ENCODE results near the gene MVK.

Gene MVK

GRCh38 chr12:109573029-109573913 lies at the start of gene MVK, which contains the start of gene MMAB:
TSS of gene MVK (plus strand) at chr12:109573794. CDS start at chr12:109574823, 1,029 bp downstream.
TSS of gene MMAB (minus strand) at chr12:109573504. CDS start at chr12:109573480, 24 bp downstream.
- FAIRE-seq (peak; percentile 85), DNase-seq (ENCODE audit: insufficient read length, low spot score) (peak; percentile 99)

GRCh38 chr12:109524466-109525278 lies 48.9 kb upstream of the MVK start:
- no peak for FAIRE-seq
- DNase-seq (ENCODE audit: insufficient read length, low spot score): no peak

- no peak for DNase-seq (ENCODE audit: insufficient read length, low spot score)
- FAIRE-seq: no peak
Measured at GRCh38 chr12:109525279-109525585, 48.4 kb upstream of the MVK start.

GRCh38 chr12:109527489-109528123 lies 46.0 kb upstream of the MVK start:
- DNase-seq (ENCODE audit: insufficient read length, low spot score) (no peak), FAIRE-seq (no peak)

GRCh38 chr12:109529691-109530640 lies 43.6 kb upstream of the MVK start:
- DNase-seq (ENCODE audit: insufficient read length, low spot score): no peak
- FAIRE-seq: no peak

- DNase-seq (ENCODE audit: insufficient read length, low spot score): no peak
- no peak for FAIRE-seq
Measured at GRCh38 chr12:109531411-109531810, 42.2 kb upstream of the MVK start.

GRCh38 chr12:109532721-109533486 lies 40.7 kb upstream of the MVK start:
- no peak for DNase-seq (ENCODE audit: insufficient read length, low spot score)
- FAIRE-seq: no peak

GRCh38 chr12:109533487-109533740 lies 40.2 kb upstream of the MVK start:
- FAIRE-seq (no peak), DNase-seq (ENCODE audit: insufficient read length, low spot score) (no peak)

GRCh38 chr12:109534456-109534855 lies 39.1 kb upstream of the MVK start:
- DNase-seq (ENCODE audit: insufficient read length, low spot score): no peak
- FAIRE-seq: no peak

- FAIRE-seq (no peak), DNase-seq (ENCODE audit: insufficient read length, low spot score) (no peak)
Measured at GRCh38 chr12:109535231-109535862, 38.2 kb upstream of the MVK start.

- DNase-seq (ENCODE audit: insufficient read length, low spot score) (no peak), FAIRE-seq (no peak)
Measured at GRCh38 chr12:109535863-109536250, 37.7 kb upstream of the MVK start.

- FAIRE-seq (no peak), DNase-seq (ENCODE audit: insufficient read length, low spot score) (no peak)
Measured at GRCh38 chr12:109537136-109537535, 36.5 kb upstream of the MVK start.

- DNase-seq (ENCODE audit: insufficient read length, low spot score): no peak
Measured at GRCh38 chr12:109538191-109538863, 35.3 kb upstream of the MVK start.

GRCh38 chr12:109539508-109539907 lies 34.1 kb upstream of the MVK start:
- FAIRE-seq (no peak), DNase-seq (ENCODE audit: insufficient read length, low spot score) (no peak)

More at GRCh38 chr12:109538191-109538863, 35.3 kb upstream of the MVK start:
- FAIRE-seq: no peak

GRCh38 chr12:109540526-109541412 lies 32.8 kb upstream of the MVK start:
- no peak for FAIRE-seq
- no peak for DNase-seq (ENCODE audit: insufficient read length, low spot score)

GRCh38 chr12:109541413-109541726 lies 32.2 kb upstream of the MVK start:
- DNase-seq (ENCODE audit: insufficient read length, low spot score) (no peak), FAIRE-seq (no peak)

GRCh38 chr12:109542014-109542413 lies 31.6 kb upstream of the MVK start:
- no peak for DNase-seq (ENCODE audit: insufficient read length, low spot score)
- no peak for FAIRE-seq

GRCh38 chr12:109542876-109543275 lies 30.7 kb upstream of the MVK start:
- DNase-seq (ENCODE audit: insufficient read length, low spot score) (no peak), FAIRE-seq (no peak)
